ENCODE measurements around the gene CYTH3.
"Not testable (repeated sequence)": the region's sequence is repeated elsewhere in the genome, so short reads cannot be mapped to it uniquely, and the experiment has no call there.

CYTH3 gene

DNA sequence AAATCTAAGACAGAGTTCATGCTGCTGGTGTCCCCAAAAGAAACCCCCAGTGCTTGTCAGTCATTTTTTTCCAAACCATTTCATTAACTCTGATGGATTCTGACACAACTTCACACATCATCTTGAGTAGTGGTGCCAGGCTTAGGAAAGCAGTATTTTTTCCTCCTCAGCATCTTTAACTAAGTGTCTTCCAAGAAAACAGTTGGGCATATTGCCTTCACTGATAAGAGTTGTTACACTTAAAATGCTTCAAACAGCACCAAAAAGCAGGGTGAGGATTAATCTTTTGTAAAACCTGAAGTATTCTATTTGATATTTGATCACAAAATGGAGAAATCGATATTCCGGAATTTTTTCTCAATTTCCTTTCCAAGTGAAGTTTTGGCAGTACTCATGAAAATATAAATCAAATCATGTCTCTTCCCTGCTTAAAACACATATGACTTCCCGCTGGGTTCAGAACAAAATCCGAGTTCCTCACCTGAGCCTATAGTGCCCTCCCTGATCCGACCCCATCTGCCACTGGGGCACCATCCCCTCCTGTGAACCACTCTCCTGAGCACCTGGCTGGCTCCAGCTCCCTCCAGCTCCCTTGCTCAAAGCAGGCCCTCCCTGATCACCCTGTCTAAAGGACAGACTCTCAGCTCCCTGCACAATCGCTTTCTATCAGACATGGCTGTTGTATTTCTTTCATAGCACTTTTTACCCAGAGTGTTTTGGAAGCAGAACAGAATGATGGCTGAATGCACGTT, 61.6 kb downstream of the CYTH3 start:
- intact Hi-C loops (cut with DNase I): no loop called here
- DNase-seq: no peak

DNA sequence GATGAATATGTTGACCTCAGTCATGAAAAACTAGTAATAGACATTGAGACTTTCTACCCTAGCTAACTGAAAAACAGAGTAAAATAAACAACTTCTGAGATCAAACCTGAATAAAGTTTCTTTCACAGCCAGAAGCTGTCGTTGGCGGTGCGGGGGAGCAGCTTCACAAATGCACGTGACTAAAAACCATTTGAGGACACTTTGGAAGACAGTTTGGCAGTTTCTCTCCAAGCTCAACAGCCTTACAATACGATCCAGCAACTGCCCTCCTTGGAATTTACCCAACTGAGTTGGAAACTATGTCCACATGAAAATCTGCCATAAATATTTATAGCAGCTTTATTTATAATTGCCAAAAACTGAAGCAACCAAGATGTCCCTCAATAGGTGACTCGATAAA, 63.1 kb downstream of the CYTH3 start:
- intact Hi-C loops (cut with DNase I): no loop called here
- peak in 18 of 42 donors; percentile 15 to 60 (median 30) for DNase-seq

DNA sequence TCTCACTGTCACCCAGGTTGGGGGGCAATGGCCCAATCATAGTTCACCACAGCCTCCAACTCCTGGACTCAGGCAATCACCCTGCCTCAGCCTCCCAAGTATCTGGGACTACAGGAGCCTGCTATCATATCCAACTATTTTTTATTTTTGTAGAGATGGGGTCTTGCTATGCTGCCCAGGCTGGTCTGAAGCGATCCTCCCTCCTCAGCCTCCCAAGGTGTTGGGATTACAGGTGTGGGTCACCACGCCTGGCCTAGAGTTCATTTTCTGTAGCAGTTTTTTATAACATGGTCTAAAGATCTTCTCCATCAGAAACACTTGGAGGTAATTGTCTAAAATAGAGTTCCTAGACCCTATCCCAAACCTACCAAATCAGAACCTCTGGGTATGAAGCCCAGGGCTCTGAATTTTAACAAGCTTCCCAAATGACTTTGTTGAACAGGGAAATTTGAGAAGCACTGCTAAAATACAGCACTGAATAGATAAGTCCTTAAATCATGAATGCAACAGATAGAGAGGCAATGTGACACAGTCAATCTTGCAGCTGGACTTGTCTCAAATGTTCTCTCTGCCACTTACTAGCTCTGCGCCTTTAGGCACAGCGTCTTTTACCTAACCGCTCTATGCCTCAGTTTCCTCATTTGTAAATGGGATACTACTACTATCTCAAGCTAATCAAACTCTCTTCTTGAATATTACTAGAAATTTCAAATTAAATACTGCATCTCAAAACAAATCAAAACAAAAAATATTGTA, 63.7 kb downstream of the CYTH3 start:
- intact Hi-C loops (cut with DNase I): no loop called here

DNA sequence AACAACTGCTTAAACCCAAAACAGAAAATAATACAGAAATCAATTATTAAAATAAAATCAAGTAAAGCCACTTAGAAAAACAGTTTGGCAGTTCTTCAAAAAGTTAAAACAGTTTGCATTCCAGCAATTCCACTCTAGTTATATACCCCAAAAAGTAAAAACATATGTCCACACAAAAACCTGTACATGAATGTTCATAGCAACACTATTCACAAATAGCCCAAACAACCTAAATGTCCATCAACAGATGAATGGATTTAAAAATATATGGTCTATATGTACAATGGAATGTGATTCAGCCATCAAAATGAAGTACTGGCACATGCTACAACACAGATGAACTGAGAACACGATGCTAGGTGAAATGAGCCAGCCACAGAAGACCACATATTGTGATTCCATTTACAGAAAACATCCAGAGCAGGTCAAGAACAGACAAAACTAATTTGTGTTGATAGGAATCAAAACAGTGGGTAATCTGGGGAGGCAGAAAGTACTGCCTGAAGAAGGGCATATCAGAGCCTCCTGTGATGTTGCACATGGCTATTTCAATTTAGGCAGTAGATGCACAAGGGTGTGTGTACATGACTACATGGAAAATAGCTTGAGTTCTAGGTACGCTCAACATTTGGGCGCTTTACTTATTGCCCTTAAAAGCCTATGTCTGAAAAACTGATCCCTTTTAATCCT, 66.3 kb downstream of the CYTH3 start:
- no peak for DNase-seq
- intact Hi-C loops (cut with DNase I): no loop called here

More for the DNA sequence above, 63.7 kb downstream of the CYTH3 start:
- no peak for DNase-seq

DNA sequence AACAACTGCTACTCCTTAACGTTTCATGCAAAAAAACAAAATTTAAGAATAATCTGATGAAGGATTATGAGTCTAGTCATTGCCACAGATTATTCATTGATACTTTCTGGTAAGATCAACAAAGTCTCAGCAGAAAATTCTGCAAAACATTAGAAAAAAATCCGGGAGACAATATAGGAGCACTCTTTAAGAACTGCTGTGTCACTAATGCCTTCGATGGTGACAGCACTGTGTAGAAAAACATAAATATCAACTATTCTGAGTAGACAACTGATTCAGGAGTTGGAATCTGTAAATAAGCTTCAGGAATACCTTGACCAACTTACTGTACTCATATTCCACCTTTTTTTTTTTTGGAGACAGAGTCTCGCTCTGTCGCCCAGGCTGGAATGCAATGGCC, 69.0 kb downstream of the CYTH3 start:
- intact Hi-C loops (cut with DNase I): no loop called here
- no peak for DNase-seq

DNA sequence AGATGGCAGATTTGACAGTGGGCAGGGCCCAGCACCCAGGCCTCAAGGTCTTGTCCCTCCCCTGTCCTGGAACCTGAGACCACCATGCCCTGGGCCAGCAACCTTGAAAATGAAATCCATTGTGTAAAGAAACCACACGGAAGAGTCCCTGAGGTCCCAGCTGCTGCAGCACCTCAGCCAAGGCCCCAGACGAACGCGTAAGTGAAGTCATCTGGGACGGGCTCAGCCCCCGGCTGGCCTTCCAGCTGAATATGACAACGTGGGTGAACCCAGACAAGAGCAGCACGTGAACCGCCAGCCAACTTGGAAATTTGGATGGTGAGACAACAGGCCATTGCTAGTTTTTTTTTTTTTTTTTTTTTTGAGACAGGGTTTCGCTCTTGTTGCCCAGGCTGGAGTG, 70.3 kb downstream of the CYTH3 start:
- intact Hi-C loops (cut with DNase I): no loop called here
- DNase-seq: no peak

DNA sequence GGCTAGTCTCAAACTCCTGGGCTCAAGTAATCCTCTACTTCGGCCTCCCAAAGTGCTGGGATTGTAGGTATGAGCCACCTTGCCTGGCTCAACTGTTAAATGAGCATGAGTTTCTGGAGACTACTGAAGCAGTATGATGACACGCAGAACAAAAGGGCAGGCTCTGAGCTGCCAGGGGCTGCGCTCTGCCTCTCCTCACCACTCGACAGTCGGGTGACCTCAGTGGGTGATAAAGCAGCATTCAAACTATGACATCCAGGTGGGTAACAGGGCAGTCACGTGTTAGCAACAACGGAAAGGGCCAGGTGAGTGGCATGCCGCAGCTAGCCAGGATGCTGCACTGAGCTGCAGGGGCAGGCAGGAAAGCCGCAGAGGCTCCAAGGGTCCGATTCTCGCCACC, 71.5 kb downstream of the CYTH3 start:
- intact Hi-C loops (cut with DNase I): no loop called here

DNA sequence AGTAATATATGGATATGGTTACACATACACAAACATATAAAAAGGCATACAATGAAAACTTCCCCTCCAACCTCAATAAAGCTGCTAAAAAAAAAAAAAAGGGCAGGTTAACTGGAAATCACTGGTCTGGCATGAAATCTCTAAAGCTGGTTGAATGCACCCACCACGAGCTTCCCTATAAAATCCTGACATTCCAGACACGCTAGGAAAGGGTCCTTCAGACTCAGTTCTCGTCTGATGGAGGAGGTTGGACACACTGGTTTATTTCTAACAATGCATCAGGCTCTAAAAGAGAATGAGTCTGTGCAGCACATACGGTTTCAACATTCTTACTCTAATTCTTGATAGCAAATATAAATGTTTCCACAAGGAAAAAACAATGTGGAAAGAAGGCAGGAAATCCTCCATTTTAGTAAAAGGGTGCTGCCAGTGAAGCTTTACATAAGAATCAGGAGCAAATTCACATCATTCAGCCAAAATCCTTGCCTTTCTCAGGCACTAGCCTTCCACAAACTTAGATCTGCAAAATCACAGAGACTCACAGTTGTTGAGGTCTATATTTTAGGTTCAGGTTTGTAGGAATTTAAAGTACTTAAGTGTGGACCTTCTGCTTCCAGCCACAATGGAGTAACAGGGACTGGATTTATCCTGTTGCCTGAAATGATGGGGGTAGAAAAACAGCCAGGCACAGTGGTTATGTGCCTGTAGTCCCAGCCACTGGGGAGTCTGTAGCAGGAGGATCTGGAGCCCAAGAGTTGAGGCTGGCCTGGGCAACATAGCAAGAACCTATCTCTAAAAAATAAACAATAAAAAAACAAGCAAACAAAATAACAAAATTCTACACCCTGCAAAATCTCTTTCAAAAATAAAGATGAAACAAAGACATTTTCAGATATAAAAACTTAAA, 73.5 kb downstream of the CYTH3 start:
- DNase-seq: no peak
- intact Hi-C loops (cut with DNase I): no loop called here

More for the DNA sequence above, 71.5 kb downstream of the CYTH3 start:
- no peak for DNase-seq

DNA sequence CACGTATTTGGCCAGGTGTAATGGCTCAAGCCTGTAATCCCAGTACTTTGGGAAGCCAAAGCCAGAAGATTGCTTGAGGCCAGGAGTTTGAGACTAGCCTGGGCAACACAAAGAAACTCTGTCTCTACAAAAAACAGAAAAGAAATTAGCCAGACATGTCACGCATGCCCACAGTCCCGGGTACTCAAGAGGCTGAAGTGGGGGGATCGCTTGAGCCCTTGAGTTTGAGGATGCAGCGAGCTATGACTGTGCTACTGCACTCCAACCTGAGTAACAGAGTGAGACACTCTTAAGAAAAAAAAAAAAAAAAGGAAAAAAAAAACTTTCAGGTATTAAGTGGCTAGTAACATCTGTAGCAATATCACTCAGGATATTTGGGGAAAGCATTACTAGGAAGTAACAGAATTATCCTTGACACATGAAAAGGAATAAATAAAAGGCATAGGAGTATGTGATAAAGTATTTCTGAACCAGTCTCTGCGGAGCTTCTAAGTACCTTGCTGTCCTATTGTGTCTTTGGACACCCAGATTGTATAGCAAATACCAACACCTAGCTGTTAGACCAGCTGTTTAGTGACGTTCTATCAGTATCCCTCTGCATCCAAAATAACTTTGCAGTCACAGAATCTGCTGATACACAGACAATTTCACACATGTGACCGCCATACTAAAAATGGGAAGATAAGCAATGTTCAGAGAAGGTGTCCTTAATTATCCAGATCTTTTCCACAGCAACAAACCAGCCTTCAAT, 74.4 kb downstream of the CYTH3 start:
- intact Hi-C loops (cut with DNase I): no loop called here
- no peak for DNase-seq

DNA sequence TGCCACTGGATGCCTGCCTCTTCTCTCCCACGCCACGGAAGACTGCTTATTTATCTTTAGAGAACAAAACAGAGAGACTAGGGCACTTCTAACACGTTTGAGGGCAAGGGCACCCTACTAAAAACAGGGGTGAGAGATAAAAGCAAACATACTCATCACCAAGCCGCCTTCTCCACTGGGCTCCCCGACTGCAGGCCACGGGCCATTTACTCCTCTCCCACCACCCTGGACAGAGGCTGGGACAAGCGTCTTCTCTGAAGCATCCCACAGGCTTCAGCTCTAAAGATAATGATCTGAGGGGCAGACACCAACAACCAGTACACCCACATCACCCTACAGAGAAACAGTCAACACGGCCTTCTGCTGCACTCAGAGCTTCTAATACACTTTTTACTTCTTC, 78.7 kb downstream of the CYTH3 start:
- DNase-seq: no peak
- intact Hi-C loops (cut with DNase I): no loop called here

DNA sequence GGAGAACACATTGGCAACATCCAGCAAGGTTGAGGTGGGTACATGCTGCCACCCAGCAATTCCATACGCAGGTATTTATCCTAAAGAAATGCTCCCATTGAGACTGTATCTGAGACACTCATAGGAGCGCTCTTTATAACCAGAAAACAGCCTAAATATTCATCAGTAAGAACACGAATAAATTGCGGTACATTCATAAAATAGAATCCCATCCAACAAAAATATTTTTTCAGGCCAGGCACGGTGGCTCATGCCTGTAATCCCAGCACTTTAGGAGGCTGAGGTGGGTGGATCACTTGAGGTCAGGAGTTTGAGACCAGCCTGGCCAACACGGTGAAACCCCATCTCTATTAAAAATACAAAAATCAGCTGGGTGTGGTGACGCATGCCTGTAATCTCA, 81.9 kb downstream of the CYTH3 start:
- DNase-seq; intact Hi-C loops (cut with DNase I): not testable (repeated sequence)

DNA sequence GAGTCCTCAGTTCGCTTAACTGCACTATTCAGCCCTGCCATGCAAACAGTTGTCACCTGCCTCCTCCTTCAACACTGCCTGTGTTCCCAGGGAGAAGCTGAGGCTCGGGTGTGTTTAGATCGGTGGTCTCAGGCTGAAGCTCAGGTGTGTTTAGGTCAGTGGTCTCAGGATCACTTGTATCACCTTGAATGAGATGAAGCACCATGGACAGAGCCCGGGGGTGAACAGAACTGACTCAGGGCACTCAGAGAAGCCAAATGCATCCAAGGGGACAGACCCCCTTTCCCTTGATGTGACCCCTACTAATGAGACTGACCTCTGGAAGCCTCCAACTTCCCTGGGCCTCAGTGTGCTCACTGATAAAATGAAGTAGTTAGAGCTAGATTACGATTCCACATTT, 84.0 kb downstream of the CYTH3 start:
- no peak for DNase-seq
- intact Hi-C loops (cut with DNase I): no loop called here

DNA sequence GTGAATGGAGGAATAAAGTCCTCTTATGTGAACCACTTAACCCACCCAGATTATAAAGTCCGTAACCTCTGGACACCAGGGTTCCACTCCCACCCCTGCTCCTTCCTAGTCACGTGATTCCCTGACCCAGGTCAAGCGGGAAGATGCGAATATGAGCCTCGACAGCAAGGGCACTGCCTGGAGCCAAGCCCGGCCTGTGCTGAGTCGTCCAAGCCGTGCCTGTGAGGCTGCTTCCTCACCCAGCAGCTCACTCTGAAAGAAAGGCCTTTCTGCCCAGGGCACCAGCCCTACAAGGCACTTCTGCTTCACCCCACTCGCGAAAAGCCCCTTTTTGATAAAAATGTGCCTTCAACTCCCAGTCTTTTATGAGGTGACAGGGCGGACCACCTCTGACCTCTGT, 85.8 kb downstream of the CYTH3 start:
- intact Hi-C loops (cut with DNase I): no loop called here
- no peak for DNase-seq

DNA sequence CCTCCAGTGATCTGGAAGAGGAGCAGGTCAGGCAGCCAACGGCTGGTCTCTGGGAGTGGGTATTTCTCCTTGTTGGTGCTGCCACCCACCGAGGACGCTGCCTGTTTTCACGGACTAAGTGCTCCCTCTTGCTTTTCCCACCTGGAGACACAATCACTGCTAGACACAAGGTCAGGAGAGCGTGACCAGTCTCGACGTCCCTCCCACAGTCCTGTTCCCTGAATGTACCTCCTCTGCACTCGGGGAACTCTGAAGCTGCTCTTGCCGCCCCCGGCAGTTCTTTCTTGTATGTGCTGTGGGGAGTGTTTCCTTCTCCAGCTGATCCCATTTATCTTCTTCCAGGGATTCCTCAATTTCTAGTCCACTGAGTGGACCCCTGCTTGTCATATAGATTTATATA, 89.4 kb downstream of the CYTH3 start:
- intact Hi-C loops (cut with DNase I): no loop called here
- peak in 24 of 42 donors; percentile 29 to 80 (median 50) for DNase-seq

DNA sequence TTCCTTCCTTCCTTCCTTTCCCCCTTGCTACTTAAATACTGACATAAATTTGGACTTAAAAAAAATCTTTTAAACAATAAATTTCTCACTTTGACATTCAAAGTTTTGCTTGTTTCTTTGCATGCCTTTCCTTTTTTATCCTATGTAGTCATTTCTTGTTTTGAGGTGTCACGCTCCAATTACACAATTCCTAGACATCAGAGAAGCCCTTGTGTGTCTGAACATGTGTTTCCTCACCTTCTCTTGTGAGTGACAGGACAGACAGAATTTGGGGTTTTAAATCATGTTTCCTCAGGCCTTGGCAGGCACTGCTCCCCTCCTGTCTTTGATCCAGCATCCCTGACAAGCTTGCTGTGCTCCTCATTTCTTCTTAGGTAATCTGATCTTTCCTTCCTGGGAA, 91.3 kb downstream of the CYTH3 start:
- intact Hi-C loops (cut with DNase I): no loop called here
- DNase-seq: no peak

DNA sequence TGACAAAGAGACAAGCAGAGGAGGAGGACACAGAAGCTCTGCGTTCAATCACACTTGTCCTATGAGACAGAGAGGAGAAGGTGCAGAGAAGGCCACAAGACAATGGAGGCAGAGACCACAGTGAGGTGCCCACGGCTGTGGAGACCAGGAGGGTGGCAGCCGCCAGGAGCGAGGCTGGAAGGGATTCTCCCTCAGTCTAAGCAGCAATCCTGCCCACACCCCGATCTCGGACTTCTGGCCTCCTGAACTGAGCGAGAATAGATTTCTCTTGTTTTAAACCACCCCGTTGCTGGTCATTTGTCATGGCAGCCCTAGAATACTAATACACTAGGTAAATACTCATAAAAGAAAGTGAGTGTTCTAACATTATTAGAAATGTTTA, 92.1 kb downstream of the CYTH3 start:
- intact Hi-C loops (cut with DNase I): no loop called here

DNA sequence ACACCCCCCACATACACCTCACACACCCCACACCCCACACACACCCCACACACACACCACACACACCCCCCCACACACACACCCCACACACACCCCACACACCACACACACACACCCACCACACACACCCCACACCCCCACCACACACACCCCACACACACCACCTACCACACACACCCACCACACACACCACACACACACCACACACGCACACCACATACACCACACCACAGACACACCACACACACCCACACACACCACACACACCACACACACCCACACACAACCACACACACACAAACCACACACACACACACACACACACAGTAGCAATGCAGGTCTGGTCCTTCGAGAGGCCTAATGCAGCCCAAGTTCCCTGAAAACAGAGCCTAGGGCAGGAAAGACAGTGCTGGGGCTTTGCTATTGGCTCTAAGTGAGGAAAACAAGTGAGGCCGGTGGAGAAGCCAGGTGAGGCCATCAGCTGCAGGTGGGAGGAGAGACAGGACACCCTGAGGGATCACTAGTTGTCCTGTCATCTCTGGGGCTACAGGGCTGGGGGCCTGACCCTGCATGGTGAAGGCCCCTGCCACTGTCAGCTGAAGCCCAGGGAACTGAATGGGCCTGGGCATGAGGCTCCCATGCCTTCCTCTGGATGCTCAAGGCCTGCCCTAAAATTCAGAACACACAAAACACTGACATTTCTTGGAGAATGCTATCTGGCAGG, 92.6 kb downstream of the CYTH3 start:
- intact Hi-C loops (cut with DNase I): no loop called here
- DNase-seq: no peak

More for the DNA sequence above, 92.1 kb downstream of the CYTH3 start:
- DNase-seq: no peak

Measured in head of caudate nucleus (tissue), 42 donors.